ENCODE results near the gene PITPNM3. TPM values are rescaled to one million over a fixed set of nuclear protein-coding genes. Genes with fewer than 3 reads are reported as not detected.
A peak's percentile ranks its signal among the peaks of the same experiment; 100 is the strongest.

PITPNM3 gene
- polyA plus RNA-seq, 3 donors, result 7.4 to 11.2 (median 10.2) TPM

GRCh38 chr17:6476076-6476809 is 80.1 kb downstream of the PITPNM3 start:
- no peak for DNase-seq (ENCODE audit: extremely low read depth in 1 of 11, low read depth in 9 of 11, low spot score in 4 of 11)

- DNase-seq (ENCODE audit: extremely low read depth in 1 of 11, low read depth in 9 of 11, low spot score in 4 of 11), result no peak
Observed at GRCh38 chr17:6475411-6475810, 80.9 kb downstream of the PITPNM3 start.

GRCh38 chr17:6474906-6475305 is 81.4 kb downstream of the PITPNM3 start:
- DNase-seq (ENCODE audit: extremely low read depth in 1 of 11, low read depth in 9 of 11, low spot score in 4 of 11), result no peak

- DNase-seq (ENCODE audit: extremely low read depth in 1 of 11, low read depth in 9 of 11, low spot score in 4 of 11), result no peak
Observed at GRCh38 chr17:6474376-6474775, 82.0 kb downstream of the PITPNM3 start.

GRCh38 chr17:6473128-6473767 is 83.1 kb downstream of the PITPNM3 start:
- peak in 10 of 11 donors; percentile 50 to 77 (median 72) for DNase-seq (ENCODE audit: extremely low read depth in 1 of 11, low read depth in 9 of 11, low spot score in 4 of 11)

GRCh38 chr17:6472517-6472916 is 83.8 kb downstream of the PITPNM3 start:
- no peak for DNase-seq (ENCODE audit: extremely low read depth in 1 of 11, low read depth in 9 of 11, low spot score in 4 of 11)

- no peak for DNase-seq (ENCODE audit: extremely low read depth in 1 of 11, low read depth in 9 of 11, low spot score in 4 of 11)
Observed at GRCh38 chr17:6471531-6472465, 84.6 kb downstream of the PITPNM3 start.

- no peak for DNase-seq (ENCODE audit: extremely low read depth in 1 of 11, low read depth in 9 of 11, low spot score in 4 of 11)
Observed at GRCh38 chr17:6470751-6471521, 85.4 kb downstream of the PITPNM3 start.

- no peak for DNase-seq (ENCODE audit: extremely low read depth in 1 of 11, low read depth in 9 of 11, low spot score in 4 of 11)
Observed at GRCh38 chr17:6470146-6470718, 86.1 kb downstream of the PITPNM3 start.

- no peak for DNase-seq (ENCODE audit: extremely low read depth in 1 of 11, low read depth in 9 of 11, low spot score in 4 of 11)
Observed at GRCh38 chr17:6468051-6468790, 88.1 kb downstream of the PITPNM3 start.

- no peak for DNase-seq (ENCODE audit: extremely low read depth in 1 of 11, low read depth in 9 of 11, low spot score in 4 of 11)
Observed at GRCh38 chr17:6467567-6467966, 88.8 kb downstream of the PITPNM3 start.

GRCh38 chr17:6465206-6466003 is 91.0 kb downstream of the PITPNM3 start:
- no peak for DNase-seq (ENCODE audit: extremely low read depth in 1 of 11, low read depth in 9 of 11, low spot score in 4 of 11)

- no peak for DNase-seq (ENCODE audit: extremely low read depth in 1 of 11, low read depth in 9 of 11, low spot score in 4 of 11)
Observed at GRCh38 chr17:6464446-6465041, 91.8 kb downstream of the PITPNM3 start.

- DNase-seq (ENCODE audit: extremely low read depth in 1 of 11, low read depth in 9 of 11, low spot score in 4 of 11), result no peak
Observed at GRCh38 chr17:6463616-6464445, 92.5 kb downstream of the PITPNM3 start.

- no peak for DNase-seq (ENCODE audit: extremely low read depth in 1 of 11, low read depth in 9 of 11, low spot score in 4 of 11)
Observed at GRCh38 chr17:6462692-6463091, 93.7 kb downstream of the PITPNM3 start.
